Prostate gland (tissue), 2 donors: ENCODE data around the gene INPP4B. TPM values are rescaled to one million over a fixed set of nuclear protein-coding genes. Genes with fewer than 3 reads are reported as not detected.

Experiments
- DNase-seq: peaks from one replicate; pipeline ENCODE4 v3.0.0-alpha.2; 2019; ENCODE audit warnings: low spot score
- H3K27ac ChIP-seq, 2 donors: fragments of 200-600 bp; sonication (generic); 2 replicates each; pipeline ENCODE4 v1.5.1; 2017 to 2019
- H3K27me3 ChIP-seq: fragments of 200-600 bp; sonication (generic); replicated peaks from 2 replicates; pipeline ENCODE4 v1.5.1; 2019; ENCODE audit not compliant: insufficient read depth
- H3K36me3 ChIP-seq, 2 donors: fragments of 200-600 bp; sonication (generic); 1 replicate in 1 of 2; 2 replicates in 1 of 2; pipeline versions ENCODE4 v1.5.1 to v1.8.1; 2017 to 2019
- H3K4me1 ChIP-seq: fragments of 200-600 bp; sonication (generic); replicated peaks from 2 replicates; pipeline ENCODE4 v1.5.1; 2019
- H3K4me3 ChIP-seq, 2 donors: fragments of 200-600 bp; sonication (generic); 2 replicates each; pipeline ENCODE4 v1.5.1; 2017 to 2019
- H3K9me3 ChIP-seq: fragments of 200-600 bp; sonication (generic); 2 replicates; pipeline ENCODE4 v1.5.1; 2017
- POLR2A ChIP-seq: fragments of 450-650 bp; IDR thresholded peaks from one replicate; pipeline ENCODE4 v1.6.1; 2016; ENCODE audit warnings: antibody characterized with exemption, mild to moderate bottlenecking
- POLR2AphosphoS5 ChIP-seq: sonication (generic); formaldehyde crosslinking; IDR thresholded peaks from one replicate; pipeline ENCODE4 v1.6.1; 2017; ENCODE audit warnings: antibody characterized with exemption
- WGBS: methylation state at CpG from one replicate; pipeline ENCODE4 v1.1.5; 2018; 5-methylcytosine and 5-hydroxymethylcytosine counted together
- intact Hi-C: fragments of 100-400 bp; cut with DNase I; formaldehyde crosslinking; loops from one replicate; pipeline ENCODE4 v1.14.2; 2022
- total RNA-seq, 2 donors: library from RNA; depleted of rRNA; stranded (reverse); fragments of >200 nt; gene quantifications; one replicate each; pipeline ENCODE4 v1.1.0, GENCODE V29; 2016
- TF ChIP-seq, protein P1 (sequence below), 4 experiments: fragments of 200-600 bp in 2 of 4; fragments of 450-650 bp in 2 of 4; sonication (generic) in 2 of 4; IDR thresholded peaks; 1 replicate in 3 of 4; 2 replicates in 1 of 4; pipeline ENCODE4 v1.5.1; 2016 to 2019; ENCODE audit warnings: antibody characterized with exemption in 4 of 4, mild to moderate bottlenecking in 2 of 4, moderate library complexity in 2 of 4

The INPP4B gene
- total RNA-seq, 2 donors from 2014 or later: 22.3 to 49.7 TPM

DNA sequence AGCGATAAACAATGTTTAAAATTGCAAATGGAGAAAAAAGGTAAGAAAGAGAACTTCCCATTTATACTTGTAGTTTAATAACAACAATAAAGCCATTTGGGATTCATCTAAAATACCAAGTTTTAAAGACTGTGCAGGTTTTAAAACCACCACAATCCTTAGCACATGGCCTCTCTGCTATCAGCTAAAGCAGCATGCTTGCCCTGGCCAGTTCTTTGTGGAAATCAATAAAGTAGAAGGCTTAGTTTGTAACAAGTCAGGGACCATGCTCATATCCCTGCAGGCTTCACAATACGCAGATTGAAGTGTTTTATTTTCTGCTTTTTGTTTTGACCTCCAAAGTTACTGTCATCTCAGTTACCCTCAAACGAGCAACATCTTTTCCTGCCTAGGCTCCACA is 249.5 kb downstream of the INPP4B start:
- intact Hi-C loops: no loop called here
- H3K4me3 ChIP-seq: no peak overlapping the region
- no peaks in the 10 kb centered on the region for H3K9me3 ChIP-seq
- no peaks in the 10 kb centered on the region for H3K27me3 ChIP-seq
- no peak for DNase-seq
- 81% methylated on average over 3 of the region's 3 CpGs for WGBS
- no peaks in the 10 kb centered on the region for H3K36me3 ChIP-seq
- TF ChIP-seq POLR2A (no peak), POLR2AphosphoS5 (no peak)
- TF ChIP-seq, protein P1, sequence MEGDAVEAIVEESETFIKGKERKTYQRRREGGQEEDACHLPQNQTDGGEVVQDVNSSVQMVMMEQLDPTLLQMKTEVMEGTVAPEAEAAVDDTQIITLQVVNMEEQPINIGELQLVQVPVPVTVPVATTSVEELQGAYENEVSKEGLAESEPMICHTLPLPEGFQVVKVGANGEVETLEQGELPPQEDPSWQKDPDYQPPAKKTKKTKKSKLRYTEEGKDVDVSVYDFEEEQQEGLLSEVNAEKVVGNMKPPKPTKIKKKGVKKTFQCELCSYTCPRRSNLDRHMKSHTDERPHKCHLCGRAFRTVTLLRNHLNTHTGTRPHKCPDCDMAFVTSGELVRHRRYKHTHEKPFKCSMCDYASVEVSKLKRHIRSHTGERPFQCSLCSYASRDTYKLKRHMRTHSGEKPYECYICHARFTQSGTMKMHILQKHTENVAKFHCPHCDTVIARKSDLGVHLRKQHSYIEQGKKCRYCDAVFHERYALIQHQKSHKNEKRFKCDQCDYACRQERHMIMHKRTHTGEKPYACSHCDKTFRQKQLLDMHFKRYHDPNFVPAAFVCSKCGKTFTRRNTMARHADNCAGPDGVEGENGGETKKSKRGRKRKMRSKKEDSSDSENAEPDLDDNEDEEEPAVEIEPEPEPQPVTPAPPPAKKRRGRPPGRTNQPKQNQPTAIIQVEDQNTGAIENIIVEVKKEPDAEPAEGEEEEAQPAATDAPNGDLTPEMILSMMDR (IDR thresholded peaks at IDR 0.05): no peak
- H3K27ac ChIP-seq: peak overlapping the region; percentile 59 to 87
- peaks cover 8% of the 10 kb centered on the region for H3K4me1 ChIP-seq

DNA sequence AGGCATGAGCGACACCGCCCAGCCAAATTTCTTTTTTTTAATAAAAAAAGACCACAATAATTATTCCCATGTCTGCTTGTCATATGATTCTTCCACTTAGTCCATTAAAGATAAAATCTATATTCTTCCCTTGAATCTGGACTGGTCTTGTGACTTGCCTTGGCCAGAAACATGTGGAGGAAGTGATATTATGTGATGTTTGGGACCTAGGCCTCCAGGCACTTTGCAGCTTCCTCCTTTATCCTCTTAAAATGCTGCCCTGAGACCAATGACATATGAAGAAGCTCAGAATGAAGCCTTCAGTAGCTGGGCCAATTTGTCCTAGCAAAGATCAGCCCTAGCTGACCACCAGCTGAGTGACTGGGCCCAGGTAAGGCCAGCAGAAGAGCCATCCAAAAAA is 250.0 kb downstream of the INPP4B start:
- no peaks in the 10 kb centered on the region for H3K36me3 ChIP-seq
- 98% methylated on average over 2 of the region's 2 CpGs for WGBS
- H3K4me3 ChIP-seq: no peak overlapping the region
- H3K9me3 ChIP-seq: no peaks in the 10 kb centered on the region
- DNase-seq: no peak
- TF ChIP-seq POLR2AphosphoS5 (no peak), POLR2A (no peak)
- TF ChIP-seq, protein P1 (IDR thresholded peaks at IDR 0.05): no peak
- H3K27ac ChIP-seq: peak overlapping the region; percentile 59 to 87
- H3K4me1 ChIP-seq: peaks cover 8% of the 10 kb centered on the region
- intact Hi-C loops: no loop called here
- no peaks in the 10 kb centered on the region for H3K27me3 ChIP-seq

DNA sequence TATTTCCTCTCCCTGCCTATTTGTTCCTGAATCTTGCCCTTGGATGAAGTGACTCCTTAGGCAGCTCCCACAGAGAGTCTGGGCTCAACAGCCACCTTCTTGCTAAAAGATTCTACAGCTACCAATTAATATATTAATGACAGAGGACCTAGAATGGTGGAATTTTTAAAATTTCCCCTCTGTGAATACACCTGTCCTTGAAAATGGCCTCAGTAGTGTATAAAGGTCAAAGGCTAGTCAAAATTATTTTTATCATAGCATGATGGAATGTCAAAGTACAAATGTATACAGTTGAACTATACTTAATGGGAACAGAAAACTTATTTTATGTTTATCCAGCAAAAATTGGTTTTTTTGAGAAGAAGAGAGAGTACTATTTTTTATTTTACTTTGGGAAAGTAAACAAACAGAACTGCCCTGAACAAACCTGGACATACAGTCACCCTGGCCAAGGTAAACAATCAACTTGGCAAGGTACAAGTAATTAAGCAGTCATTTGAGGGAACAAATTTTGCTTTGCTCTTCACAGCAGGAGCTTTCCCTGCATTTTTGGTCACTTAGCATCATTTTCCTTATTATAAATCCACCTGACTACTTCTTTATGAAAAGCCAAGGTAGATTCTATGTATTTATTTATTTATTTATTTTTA is 250.8 kb downstream of the INPP4B start:
- Histone ChIP-seq H3K36me3 (no peaks in the 10 kb centered on the region), H3K4me1 (peaks cover 8% of the 10 kb centered on the region), H3K4me3 (no peak overlapping the region), H3K27me3 (no peaks in the 10 kb centered on the region), H3K27ac (peak overlapping the region; percentile 59 to 87), H3K9me3 (no peaks in the 10 kb centered on the region)
- peak; percentile 61 for TF ChIP-seq POLR2AphosphoS5
- TF ChIP-seq, protein P1 (IDR thresholded peaks at IDR 0.05): no peak
- no peak for TF ChIP-seq POLR2A
- intact Hi-C loops: no loop called here
- peak; percentile 50 for DNase-seq

DNA sequence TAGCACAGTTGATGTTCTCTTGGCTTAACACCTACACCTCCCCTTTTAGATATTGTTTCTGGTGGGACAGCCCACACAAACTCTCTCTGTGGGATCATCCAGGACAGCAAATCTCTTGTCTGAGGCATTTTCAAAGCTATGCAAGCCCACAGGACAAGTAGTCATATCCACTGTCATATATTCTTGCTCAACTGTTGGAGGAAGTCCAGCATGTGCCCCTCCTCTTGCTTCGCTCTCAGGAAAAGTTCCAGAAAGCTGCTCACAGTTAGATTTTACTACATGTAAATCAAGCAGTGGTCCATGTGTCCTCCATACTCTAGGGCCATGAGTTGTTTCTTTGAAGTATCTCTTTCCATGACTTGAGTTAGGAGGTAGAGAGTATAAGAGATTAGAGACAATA is 260.7 kb downstream of the INPP4B start:
- no peaks in the 10 kb centered on the region for H3K9me3 ChIP-seq
- no peak overlapping the region for H3K27ac ChIP-seq
- H3K4me3 ChIP-seq: no peak overlapping the region
- WGBS: 90% methylated on average over 1 of the region's 1 CpG
- H3K36me3 ChIP-seq: no peaks in the 10 kb centered on the region
- intact Hi-C loops: no loop called here
- no peaks in the 10 kb centered on the region for H3K4me1 ChIP-seq
- no peak for DNase-seq
- TF ChIP-seq POLR2AphosphoS5 (no peak), POLR2A (no peak)
- TF ChIP-seq, protein P1 (IDR thresholded peaks at IDR 0.05): no peak
- no peaks in the 10 kb centered on the region for H3K27me3 ChIP-seq

DNA sequence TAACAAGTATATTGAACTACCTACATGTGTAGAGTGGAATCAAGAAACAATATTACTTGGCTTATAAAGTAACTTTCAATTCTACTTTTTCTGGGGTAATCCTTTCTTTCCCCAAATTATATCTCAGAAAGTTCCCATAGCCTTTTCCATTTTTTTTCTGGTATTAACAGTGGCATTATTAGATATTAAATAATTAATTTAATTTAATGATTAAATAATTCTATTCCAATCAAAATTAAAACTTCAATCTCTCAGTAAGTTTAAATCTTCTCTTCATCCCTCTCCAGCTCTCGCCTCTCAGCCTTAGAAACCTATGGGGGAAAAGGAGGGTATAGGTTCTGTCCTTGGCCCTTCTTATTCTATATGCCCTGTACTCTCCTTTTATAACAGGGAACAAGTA is 262.4 kb downstream of the INPP4B start:
- TF ChIP-seq POLR2AphosphoS5: no peak
- TF ChIP-seq, protein P1 (IDR thresholded peaks at IDR 0.05): no peak
- no peak for TF ChIP-seq POLR2A
- no peak overlapping the region for H3K4me3 ChIP-seq
- no peaks in the 10 kb centered on the region for H3K36me3 ChIP-seq
- no peaks in the 10 kb centered on the region for H3K4me1 ChIP-seq
- H3K27me3 ChIP-seq: no peaks in the 10 kb centered on the region
- H3K9me3 ChIP-seq: no peaks in the 10 kb centered on the region
- WGBS: 98% methylated on average over 1 of the region's 1 CpG
- DNase-seq: no peak
- H3K27ac ChIP-seq: no peak overlapping the region
- intact Hi-C loops: no loop called here
